IMR-90 (cell line): ENCODE results near the gene CLEC20A.

Source experiments
- CEBPB ChIP-seq: IDR thresholded peaks from 2 replicates; pipeline ENCODE4 v1.6.1; 2012; ENCODE audit warnings: low read depth, low read length, improper control_type of control experiment
- CTCF ChIP-seq: conservative IDR thresholded peaks from 2 replicates; pipeline ENCODE4 v1.5.1; 2012; ENCODE audit warnings: mild to moderate bottlenecking, low read depth, low read length, improper control_type of control experiment
- MAFK ChIP-seq: IDR thresholded peaks from 2 replicates; pipeline ENCODE4 v1.6.1; 2012; ENCODE audit warnings: low read depth, low read length, improper control_type of control experiment
- MXI1 ChIP-seq: IDR thresholded peaks from 2 replicates; pipeline ENCODE4 v1.6.1; 2012; ENCODE audit warnings: low read depth, mild to moderate bottlenecking, low read length, moderate library complexity, borderline replicate concordance
- POLR2A ChIP-seq: IDR thresholded peaks from 2 replicates; pipeline ENCODE4 v1.6.1; 2012; ENCODE audit warnings: mild to moderate bottlenecking, low read depth, low read length
- SMC3 ChIP-seq: fragments of 150-350 bp; IDR thresholded peaks from 2 replicates; pipeline ENCODE4 v1.6.1; 2016; ENCODE audit warnings: low read depth, mild to moderate bottlenecking, antibody characterized with exemption, low read length, moderate library complexity
- USF2 ChIP-seq: fragments of 150-350 bp; IDR thresholded peaks from 2 replicates; pipeline ENCODE4 v1.6.1; 2017; ENCODE audit warnings: mild to moderate bottlenecking, antibody characterized with exemption, low read length, low read depth

DNA sequence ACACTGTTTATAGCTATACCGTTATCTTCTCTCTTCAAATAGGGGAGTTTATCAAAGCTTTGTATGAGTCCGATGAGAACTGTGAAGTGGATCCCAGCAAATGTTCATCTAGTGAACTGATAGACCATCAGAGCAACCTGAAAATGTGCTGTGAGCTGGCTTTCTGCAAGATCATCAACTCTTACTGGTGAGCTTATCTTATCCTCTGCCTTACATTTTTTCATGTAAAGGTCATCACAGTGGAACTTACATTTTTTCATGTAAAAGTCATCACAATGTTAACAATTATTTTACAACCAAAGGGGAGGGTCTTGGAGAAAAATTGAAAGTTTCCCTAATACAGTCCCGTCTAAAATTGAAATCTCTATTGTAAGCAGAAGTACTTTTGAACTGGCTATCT, 45.2 kb downstream of the CLEC20A start:
- TF ChIP-seq CTCF: no peak
- TF ChIP-seq SMC3: no peak
- peak; percentile 87 for TF ChIP-seq MAFK
- TF ChIP-seq POLR2A: no peak
- no peak for TF ChIP-seq USF2
- no peak for TF ChIP-seq CEBPB
- no peak for TF ChIP-seq MXI1
